HG03432 (cell line): ENCODE results near the gene HESX1.

Experiments
- ATAC-seq: cut with Tn5 transposase; IDR thresholded peaks from one replicate; pipeline ENCODE4 v1.9.1; 2021; ENCODE audit warnings: mild to moderate bottlenecking, moderate library complexity; ENCODE audit not compliant: unreplicated experiment

Gene HESX1

DNA sequence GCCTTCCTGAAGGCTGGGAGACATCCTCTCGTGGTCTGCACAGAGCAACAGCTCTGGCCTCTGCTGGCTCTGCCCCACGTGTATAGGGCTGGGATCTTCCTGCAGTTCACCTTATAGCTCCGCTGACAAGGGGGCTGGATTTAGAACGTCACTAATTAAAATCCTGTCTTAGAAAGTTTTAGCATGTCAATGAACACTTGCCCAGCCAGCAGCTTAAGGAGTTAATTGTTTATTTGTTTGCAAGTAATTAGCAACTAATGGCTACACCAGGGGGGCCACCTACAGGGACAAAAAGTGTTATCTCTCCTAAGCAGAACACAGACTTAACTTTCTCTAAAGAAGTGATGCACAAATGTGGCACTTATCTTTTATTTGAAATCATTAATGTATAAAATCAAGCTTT lies at the start of gene HESX1:
TSS of gene HESX1 (minus strand) at position 84 of the 403 bp plus-strand sequence. CDS start at position 24, 60 bp downstream.
- ATAC-seq = no peak

DNA sequence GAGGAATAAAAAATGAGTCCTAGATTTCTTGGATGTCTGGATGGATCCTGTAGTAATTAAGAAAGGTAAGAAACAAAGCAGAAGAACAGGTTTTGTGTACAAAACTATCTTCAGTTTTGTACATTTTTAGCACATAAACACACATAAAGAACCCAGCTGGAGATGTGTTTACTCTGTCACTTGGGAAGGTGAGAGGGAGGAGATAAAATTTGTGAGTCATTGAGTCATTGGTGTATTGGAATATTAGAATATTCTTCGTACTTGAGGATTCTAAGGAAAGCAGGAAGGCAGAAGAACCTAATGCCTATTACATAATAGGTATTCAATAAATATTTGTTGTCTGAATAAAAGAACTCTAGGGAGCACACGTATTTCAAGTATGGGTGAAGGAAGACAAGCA lies 45.2 kb upstream of the HESX1 start:
- no peak for ATAC-seq

DNA sequence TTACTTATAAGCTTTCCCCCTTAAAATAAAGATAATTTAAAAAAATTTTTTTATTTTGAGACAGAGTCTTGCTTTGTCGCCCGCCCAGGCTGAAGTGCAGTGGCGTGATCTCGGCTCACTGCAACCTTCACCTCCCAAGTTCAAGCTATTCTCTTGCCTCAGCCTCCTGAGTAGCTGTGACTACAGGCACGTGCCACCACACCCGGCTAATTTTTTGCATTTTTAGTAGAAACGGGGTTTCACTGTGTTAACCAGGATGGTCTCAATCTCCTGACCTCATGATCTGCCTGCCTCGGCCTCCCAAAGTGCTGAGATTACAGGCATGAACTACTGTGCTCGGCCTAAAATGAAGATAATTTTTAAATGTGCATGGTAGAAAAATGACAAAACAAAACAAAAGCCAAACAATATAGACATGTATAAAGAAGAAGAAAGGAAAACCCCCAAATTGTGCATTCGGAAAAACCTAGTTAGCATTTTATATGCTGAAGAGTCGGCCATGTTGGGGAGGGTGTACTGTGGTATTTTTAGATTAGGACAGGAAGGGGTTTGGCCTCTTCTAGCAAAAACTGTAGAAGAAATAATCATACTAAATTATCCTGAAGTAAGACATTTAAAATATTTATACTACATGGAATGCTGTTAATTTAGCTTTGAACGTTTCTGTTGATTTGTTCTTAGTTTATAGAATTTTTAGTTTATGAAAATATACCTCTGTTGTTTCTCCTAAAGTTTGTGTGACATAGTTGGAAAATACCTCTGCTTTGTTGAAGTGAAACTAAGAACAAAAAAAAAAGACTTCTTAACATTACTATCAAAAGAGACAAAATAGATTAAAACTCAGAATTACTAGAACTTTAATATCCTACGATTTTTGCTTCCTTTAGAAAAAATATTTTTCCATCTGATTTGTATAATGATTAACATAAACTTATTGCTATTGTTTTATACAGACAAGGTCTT lies 35.1 kb upstream of the HESX1 start:
- no peak for ATAC-seq

DNA sequence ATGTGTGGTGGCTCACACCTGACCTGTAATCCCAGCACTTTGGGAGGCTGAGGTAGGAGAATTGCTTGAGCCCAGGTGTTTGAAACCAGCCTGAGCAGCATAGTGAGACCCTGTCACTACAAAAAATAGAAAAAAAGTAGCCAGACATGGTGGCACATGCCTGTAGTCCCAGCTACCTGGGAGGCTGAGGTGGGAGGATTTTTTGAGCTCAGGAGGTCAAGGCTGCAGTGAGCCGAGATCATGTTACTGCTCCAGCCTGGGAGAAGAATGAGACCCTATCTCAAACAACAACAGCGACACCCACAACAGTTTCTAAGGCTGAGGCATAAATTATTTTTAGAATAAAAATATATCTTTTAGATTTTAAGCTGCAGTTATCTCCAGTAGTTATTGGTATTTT lies 34.0 kb upstream of the HESX1 start:
- no peak for ATAC-seq

DNA sequence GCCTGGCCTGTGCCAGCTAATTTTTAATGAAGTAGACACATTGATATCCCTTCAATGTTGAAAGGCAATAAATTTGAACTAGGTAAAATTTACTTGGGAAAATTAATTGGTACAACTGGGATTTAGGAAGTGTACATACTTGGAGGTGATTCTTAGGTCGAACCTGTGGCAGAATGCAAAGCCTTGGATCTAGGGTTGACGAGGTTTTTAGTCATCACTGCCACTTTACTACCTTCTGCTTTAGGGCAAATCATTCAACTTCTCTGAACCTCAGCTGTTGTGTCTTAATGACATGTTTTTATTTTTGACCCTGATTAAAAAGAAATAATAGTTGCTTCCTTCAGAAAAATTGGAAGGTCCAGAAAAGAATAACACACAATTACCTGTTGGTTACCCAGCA lies 30.2 kb upstream of the HESX1 start:
- no peak for ATAC-seq

DNA sequence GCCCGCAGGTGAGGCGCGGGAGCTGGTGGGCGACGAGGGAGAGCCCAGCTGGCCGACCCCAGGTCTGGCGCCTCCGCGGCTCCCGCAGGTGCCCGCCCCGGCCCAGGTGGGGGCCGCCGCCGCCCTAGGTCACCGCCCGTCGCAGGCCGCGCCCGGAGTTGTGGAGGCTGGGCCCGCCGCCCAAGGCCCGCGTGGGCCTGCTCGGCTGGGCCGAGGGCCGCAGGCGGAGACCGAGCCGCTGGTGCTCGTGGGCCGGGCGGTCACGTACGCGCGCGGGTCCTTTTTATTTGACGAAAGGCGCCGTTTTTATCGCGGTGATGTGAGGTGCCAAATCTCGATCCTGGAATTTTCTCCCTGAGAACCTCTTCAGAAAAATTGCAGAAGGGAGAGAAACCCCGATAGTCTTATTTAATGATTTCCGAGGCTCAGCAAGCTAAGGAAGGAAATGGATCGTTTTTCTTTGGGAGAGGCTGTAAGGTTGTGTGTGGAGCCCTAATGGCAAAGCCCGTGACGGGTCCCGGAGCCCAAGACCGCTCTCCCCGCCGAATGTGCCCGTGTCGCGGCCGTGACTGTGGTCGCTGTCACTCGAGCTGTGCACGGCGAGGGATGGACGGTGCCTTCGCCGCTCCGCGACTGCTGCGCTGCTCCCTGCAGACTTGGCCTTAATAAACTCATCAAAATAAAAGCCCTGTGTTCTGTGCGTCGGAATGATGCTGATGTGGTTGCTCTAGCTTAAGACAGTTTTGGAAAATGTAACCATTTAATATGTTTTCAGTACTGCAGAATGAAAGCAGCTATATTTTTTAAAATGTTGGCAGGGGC lies 28.4 kb upstream of the HESX1 start:
- ATAC-seq = peak; percentile 45

DNA sequence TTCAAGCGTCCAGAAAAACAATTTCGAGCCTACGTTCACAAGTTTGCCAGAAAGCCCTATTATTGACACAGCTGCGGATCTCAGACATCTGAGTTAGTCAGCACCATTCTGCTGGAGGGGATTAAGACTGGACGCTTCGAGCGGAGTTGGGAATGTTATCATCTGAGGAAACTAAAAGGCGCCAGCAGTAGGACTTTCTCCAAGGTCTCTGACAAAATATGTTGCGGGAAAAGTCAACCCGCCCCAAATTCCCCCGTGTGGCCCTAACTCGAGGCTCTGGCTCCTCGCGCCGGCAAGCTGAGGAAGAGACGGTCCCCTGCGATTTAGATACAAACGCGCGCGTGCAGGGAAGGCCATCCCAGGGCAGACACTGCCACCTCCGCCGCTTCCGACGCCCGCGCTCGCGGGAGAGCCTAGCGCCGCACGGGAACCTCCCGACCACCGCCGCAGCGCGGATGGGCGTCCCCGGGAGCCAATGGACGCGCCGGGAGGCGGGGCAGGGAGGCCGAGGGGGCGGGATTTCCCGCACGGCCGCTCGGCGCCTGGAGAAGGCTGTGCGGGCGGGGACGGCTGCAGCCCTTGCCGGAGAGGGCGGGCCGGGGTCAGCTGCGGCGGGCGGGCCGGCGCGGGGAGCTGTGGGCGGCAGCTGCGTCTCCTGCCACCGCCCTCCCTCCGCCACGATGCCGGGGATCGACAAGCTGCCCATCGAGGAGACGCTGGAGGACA lies 27.6 kb upstream of the HESX1 start, which contains the start of gene APPL1:
TSS of gene APPL1 (plus strand) at position 526 of the 726 bp plus-strand sequence. CDS start at position 681, 155 bp downstream.
- ATAC-seq = peak; percentile 92

DNA sequence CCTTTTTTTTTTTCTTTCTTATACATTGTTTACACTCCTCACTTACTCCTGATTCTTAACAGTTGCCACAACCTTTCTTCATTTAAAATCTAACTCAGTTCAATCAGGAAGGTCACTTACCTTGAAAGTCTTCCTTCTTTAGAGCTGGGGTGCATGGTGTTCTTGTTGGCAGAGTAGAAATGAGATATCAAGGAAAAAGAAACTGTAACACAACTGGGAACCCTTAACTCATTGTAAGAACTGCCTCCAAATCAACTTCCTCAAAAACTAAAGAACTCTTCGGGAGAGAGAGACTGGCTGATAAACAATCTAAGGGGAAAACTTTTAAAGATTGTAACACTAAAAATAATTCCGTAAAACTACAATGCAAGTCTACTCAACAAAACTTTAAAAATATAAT lies 26.4 kb upstream of the HESX1 start:
- ATAC-seq = no peak

DNA sequence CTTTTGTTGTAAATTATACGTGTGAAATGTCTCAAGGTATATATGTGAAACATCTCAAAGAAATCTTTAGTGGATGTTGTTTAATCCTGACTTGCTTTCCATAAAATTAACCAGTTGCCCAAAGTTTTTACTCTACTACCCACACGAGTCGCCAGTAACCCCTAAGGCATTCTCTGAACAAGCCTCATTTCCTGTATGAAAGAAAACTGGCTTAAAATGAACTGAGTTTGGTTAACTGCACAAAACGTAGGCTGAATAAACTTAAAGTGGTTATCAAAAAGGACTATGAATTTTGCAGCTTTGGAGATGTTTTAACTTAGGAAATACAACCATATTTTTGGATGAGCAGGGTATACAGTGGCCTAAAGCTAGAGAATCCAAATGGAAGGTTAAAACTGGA lies 25.1 kb upstream of the HESX1 start:
- no peak for ATAC-seq

DNA sequence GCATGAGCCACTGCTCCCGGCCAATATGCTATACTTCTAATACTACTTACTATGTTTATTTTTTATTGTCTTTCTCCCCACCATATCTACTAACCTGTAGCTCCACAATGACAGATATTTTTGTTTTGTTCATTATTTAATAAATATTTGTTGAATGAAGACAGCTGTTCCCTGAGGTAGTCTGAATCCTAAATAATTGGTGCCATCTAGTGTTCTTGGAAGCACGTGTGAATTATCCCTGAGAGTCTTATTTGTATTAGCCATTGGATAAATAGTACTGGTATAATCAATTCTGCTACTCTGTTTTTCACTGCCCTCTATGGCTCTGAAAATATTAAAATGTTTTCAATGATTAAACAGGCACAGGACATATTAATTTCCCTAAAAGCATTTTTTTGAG lies 22.1 kb upstream of the HESX1 start:
- ATAC-seq = no peak

DNA sequence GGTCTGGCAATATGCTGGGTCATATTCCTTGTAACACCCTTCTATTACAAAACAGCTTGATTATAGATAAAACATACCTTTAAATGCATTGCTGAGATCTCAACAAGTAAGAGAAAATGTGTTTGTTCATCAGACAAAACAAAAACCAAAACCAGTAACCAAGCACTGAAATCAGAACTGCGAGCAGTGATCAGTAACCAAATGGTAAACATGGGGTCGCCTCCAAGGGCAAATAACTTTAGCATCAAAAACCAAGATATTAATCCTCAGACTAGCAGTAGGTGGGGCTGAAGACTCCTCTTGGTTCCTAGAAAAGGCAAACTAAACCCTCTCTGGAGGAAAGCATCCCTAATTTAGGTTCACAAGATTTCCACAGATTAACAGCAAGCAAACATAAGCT lies 6.6 kb upstream of the HESX1 start:
- ATAC-seq = no peak

DNA sequence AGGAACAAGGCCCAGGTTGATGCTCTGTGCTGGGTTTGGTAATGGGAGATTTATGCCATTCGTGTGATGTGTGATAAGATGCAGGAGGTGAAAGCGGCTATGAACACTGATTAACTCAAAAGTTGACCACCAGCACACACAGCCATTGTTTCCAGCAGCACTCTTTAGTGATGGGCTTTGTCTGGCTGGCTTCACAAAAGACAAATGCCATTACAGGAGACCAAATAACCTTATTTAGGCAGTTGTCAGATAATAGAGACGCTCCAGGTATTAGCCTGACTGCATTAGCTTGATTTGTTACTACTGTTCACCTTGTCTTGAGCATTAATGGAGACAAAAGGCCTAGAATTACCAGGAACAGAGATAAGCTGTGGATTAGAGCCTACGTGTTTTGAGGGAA lies 5.1 kb downstream of the HESX1 start:
- ATAC-seq = no peak

DNA sequence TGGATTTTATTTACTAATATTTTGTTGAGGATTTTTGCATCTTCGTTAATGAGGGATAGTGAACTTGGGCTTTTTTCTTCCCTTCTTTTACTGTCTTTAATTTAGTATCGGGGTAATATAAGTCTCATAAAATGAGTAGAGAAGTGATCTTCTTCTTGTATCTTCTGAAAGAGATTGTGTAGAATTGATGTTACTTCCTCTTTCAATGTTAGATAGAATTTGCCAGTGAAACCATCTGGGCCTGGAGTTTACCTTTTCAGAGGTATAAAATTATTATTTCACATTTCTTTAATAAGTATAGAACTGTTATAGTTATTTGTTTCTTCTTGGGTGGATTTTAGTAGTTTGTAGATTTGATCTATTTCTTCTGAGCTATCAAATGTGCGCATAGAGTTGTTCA lies 7.8 kb downstream of the HESX1 start:
- ATAC-seq = no peak

DNA sequence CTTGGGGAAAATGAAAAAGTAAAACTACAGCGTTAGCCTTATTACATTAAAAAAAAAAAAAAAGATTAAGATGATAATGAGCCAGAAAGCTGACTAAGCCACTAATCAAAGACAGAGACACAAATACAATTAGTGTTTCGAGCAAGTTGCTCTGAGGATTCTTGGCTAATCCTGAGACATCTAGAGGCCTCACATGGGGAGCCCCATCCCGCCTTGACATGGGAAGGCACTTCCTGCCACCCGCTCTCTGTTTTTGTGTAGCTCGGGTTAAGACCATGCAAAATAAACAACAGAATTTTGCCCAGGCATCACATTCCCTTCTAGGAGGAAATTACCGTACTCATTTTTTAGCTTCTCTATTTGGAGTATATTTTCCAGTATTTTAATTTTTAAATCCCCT lies 15.3 kb downstream of the HESX1 start:
- ATAC-seq = no peak

DNA sequence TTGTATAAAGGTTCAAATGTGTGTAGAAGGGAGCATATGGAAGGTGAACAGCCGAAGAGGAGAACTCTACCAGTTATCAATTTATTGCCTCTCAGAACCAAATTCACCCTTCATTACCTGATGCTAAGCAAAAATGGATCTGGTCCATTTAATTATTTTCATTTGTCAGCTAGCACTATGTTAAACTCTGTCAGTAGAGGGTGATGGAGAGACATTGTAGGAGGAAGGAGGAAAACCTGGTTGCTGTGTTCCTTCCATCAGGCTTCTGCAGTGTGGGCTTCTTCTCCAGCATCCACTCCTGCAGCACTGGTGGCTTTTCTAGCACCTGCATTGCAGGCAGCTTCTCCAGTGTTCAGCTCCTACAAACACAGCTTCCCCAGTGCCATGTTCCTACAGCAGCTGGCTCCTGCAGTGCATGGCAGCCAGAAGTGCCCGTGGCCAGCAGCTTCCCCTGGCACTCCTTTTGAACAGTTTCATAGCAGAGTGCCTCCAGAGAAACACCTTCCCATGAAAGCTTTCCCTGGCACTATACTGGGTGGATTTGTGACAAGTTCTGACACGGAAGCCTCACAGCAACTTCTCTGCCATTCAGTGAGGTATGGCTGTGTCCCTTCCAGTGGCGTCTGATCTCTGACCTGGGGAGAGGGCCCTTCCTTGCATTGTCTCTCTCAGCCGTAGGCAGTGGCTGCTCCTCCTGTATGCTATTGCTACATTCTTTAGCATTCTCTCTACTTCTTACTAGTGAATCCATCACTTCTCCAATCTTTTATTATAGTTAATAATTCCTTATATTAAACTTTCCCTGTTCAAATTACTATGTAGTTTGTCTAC lies 20.0 kb downstream of the HESX1 start:
- ATAC-seq = no peak

DNA sequence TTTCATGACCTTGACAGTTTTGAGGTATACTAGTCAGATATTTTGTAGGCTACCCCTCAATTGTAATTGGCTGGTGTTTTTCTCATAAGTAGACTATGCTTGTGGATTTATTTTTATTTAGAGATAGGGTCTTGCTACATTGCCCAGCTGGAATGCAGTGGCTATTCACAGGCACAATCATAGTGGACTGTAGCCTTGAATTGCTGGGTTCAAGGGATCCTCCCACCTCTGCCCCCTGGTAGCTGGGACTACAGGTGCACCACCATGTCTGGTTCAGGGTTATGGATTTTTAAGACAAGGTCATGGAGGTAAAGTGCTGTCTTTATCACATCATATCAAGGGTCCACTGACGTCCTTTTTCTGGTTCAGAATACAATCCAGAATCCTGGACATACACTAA lies 23.7 kb downstream of the HESX1 start:
- ATAC-seq = no peak

DNA sequence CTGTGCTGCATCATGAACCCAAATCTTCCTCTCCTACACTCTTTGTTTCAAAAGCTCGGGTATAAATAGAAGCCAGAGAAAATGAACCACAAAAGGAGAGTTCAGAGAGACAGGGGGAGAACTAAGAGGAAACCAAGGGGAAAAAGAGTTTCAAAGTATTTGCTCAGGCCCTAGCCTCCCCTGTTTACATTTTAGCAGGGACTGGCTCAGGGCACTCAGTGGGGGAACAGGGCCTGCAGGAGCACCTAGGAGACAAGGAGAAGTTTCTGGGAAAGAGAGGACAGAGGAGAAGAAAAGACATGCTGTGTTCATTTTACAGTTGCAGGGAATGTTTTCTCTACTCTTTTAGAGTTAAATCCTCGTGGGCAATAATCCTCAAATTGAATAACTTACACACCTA lies 26.1 kb downstream of the HESX1 start:
- ATAC-seq = no peak

DNA sequence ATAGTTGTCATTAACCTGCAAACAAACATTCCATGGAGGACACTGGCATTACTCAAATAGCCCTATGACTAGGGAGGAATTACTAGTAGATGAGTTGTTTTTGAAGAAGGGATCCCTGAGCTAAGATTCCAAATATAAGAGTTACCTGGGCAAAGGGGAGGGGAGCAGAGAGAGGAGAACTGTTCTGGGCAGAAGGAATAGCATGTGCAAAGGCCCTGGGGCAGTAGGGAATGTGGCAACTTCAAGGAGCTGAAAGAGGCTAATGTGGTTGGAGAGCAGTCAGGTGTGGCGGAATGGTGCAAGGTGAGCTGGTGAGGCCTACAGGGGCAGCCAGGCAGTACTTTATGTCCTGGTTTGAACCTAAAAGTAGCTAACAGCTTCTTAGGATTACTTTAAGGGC lies 28.8 kb downstream of the HESX1 start:
- ATAC-seq = no peak

DNA sequence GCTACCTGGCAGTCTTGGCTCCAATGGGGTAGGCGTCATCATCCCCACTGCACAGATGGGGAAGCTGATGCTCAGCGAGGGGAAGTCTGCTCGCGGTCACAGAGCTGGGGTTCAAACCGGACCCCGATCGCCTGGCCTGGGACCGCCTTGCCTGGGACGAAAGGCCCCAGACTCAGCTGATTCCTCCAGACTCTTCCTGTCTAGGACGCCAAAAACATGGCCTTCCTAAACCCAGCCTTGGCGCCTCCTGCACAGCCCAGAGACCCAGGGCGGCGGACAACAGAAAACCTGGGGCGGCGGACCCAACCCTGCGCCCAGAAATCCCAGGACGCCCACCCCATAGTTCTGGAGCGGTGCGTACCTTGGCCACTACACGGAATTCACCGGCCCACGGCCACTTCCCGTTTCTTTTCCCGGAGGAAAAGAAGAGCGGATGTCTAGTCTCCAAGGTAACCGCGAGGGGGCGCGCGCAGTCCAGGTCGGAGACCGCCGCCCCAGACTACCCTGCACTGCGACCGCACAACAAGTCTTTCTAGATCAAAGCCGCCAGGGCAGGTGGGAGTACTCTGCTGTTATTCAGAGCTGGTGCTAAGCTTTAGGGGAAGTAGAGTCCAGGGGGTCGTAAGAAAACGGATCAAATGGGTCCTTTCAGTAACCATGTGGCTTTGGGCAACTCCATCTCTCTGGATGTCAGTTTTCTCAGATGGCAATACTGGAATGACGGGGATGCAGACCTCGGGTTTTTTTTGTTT lies 29.7 kb downstream of the HESX1 start:
- peak; percentile 74 for ATAC-seq

DNA sequence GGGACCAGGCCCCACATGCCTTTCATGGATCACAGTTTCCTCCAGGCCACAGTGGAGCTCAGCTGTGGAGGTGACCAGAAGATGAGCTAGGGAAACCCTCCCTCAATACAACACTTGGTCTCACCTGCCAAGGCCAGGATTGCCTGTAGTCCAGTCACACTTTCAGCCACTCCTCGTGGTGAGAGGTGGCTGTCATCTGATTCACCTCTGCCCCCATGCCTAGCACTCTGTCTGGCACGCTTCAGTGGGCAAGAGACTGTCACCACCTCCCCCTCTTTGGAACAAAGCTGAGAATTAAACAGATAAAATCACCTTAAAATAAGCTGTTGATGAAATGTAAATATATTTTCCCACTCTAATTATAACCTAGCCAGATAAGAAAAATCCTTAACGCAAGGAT lies 30.7 kb downstream of the HESX1 start:
- no peak for ATAC-seq
